Brain microvascular endothelial cell (primary cell): ENCODE data around the gene GDF2.

Experiments
- DNase-seq: peaks from one replicate; pipeline ENCODE4 v3.0.0-alpha.2; 2020
- H3K27ac ChIP-seq: fragments of 250-450 bp; sonication (Bioruptor Pico); 2 replicates; pipeline ENCODE4 v1.5.1; 2020; ENCODE audit warnings: mild to moderate bottlenecking, moderate library complexity
- H3K27me3 ChIP-seq: fragments of 250-450 bp; sonication (Bioruptor Pico); replicated peaks from 2 replicates; pipeline ENCODE4 v1.5.1; 2020; ENCODE audit warnings: mild to moderate bottlenecking
- H3K36me3 ChIP-seq: fragments of 250-450 bp; sonication (Bioruptor Pico); replicated peaks from 2 replicates; pipeline ENCODE4 v1.5.1; 2020; ENCODE audit warnings: mild to moderate bottlenecking
- H3K4me3 ChIP-seq: 2 replicates; pipeline ENCODE4 v1.5.1; 2011; ENCODE audit warnings: low read depth, mild to moderate bottlenecking, control low read depth, low read length, moderate library complexity
- CTCF ChIP-seq: IDR thresholded peaks from 2 replicates; pipeline ENCODE4 v1.5.1; 2011; ENCODE audit warnings: low read depth, mild to moderate bottlenecking, moderate library complexity, low read length, control low read depth, inconsistent platforms; ENCODE audit errors: missing control alignments
- in situ Hi-C: cut with HindIII; loops from 2 replicates; pipeline ENCODE4 v1.10.0; 2017; ENCODE audit warnings: low sequenced_read_pairs, low pct_ligation_motif_present

The GDF2 gene

GRCh38 chr10:47326927-47327330, 4.7 kb downstream of the GDF2 start:
- Histone ChIP-seq H3K27me3 (no peaks in the 10 kb centered on the region), H3K4me3 (no peak overlapping the region), H3K27ac (no peak overlapping the region), H3K36me3 (no peaks in the 10 kb centered on the region)
- in situ Hi-C loops: no loop called here
- TF ChIP-seq CTCF: no peak
- DNase-seq: no peak

- no peak for DNase-seq
- no peak overlapping the region for H3K27ac ChIP-seq
- in situ Hi-C loops: no loop called here
- no peaks in the 10 kb centered on the region for H3K27me3 ChIP-seq
- no peaks in the 10 kb centered on the region for H3K36me3 ChIP-seq
- no peak overlapping the region for H3K4me3 ChIP-seq
- no peak for TF ChIP-seq CTCF
Observed at GRCh38 chr10:47329855-47330254, 7.6 kb downstream of the GDF2 start.

- H3K27me3 ChIP-seq: no peaks in the 10 kb centered on the region
- in situ Hi-C loops: no loop called here
- H3K36me3 ChIP-seq: no peaks in the 10 kb centered on the region
- no peak for DNase-seq
- no peak overlapping the region for H3K27ac ChIP-seq
- no peak for TF ChIP-seq CTCF
- H3K4me3 ChIP-seq: no peak overlapping the region
Observed at GRCh38 chr10:47330366-47330765, 8.1 kb downstream of the GDF2 start.

GRCh38 chr10:47330804-47331203, 8.6 kb downstream of the GDF2 start:
- Histone ChIP-seq H3K4me3 (no peak overlapping the region), H3K27me3 (no peaks in the 10 kb centered on the region), H3K27ac (no peak overlapping the region), H3K36me3 (no peaks in the 10 kb centered on the region)
- no peak for DNase-seq
- in situ Hi-C loops: no loop called here
- no peak for TF ChIP-seq CTCF

GRCh38 chr10:47331491-47331890, 9.2 kb downstream of the GDF2 start:
- no peak for DNase-seq
- no peak for TF ChIP-seq CTCF
- in situ Hi-C loops: no loop called here

GRCh38 chr10:47331954-47332353, 9.7 kb downstream of the GDF2 start:
- no peaks in the 10 kb centered on the region for H3K36me3 ChIP-seq
- DNase-seq: no peak
- TF ChIP-seq CTCF: no peak
- no peaks in the 10 kb centered on the region for H3K27me3 ChIP-seq
- H3K27ac ChIP-seq: no peak overlapping the region
- no peak overlapping the region for H3K4me3 ChIP-seq
- in situ Hi-C loops: no loop called here

More at GRCh38 chr10:47331491-47331890, 9.2 kb downstream of the GDF2 start:
- Histone ChIP-seq H3K27me3 (no peaks in the 10 kb centered on the region), H3K4me3 (no peak overlapping the region), H3K27ac (no peak overlapping the region), H3K36me3 (no peaks in the 10 kb centered on the region)
